ENCODE measurements around the gene SPIRE1.

The SPIRE1 gene

GRCh38 chr18:12468445-12468844 lies 189.5 kb downstream of the SPIRE1 start:
- peaks cover 0 to 10% (median 3%) of the 10 kb centered on the region in 4 experiments for H3K36me3 ChIP-seq (ENCODE audit: control insufficient read depth in 4 of 4, insufficient read depth in 4 of 4, low read length in 3 of 4)
- no peaks in the 10 kb centered on the region for H3K9me3 ChIP-seq (ENCODE audit: control extremely low read depth in 1 of 5, control insufficient read depth in 4 of 5, insufficient read depth in 2 of 5, low read depth in 1 of 5, low read length in 4 of 5)
- no peak for DNase-seq
- POLR2A ChIA-PET = interaction anchor here (0.7 kb wide), 1 partner anchor 47 kb away, joined by 3 read pairs; no protein-coding TSS in a partner anchor
- CTCF ChIA-PET = no interaction called here
- H3K27ac ChIP-seq (ENCODE audit: insufficient read depth in 1 of 2, low read depth in 1 of 2, low read length in 2 of 2, poor library complexity in 1 of 2, severe bottlenecking in 2 of 2) = no peak overlapping the region
- no peaks in the 10 kb centered on the region for H3K4me1 ChIP-seq (ENCODE audit: control extremely low read depth in 1 of 4, control insufficient read depth in 4 of 4, insufficient read depth in 4 of 4, low read length in 3 of 4)
- WGBS (ENCODE audit: insufficient coverage) = 94% methylated on average over 2 of the region's 4 CpGs
- no peak overlapping the region for H3K4me3 ChIP-seq (ENCODE audit: control insufficient read depth in 1 of 7, extremely low read depth in 1 of 7, insufficient read depth in 4 of 7, low read depth in 2 of 7, low read length in 6 of 7)
- no peaks in the 10 kb centered on the region for H3K27me3 ChIP-seq (replicated peaks in 2 of 5; ENCODE audit: control insufficient read depth in 4 of 5, insufficient read depth in 5 of 5, low read length in 4 of 5)

DNA sequence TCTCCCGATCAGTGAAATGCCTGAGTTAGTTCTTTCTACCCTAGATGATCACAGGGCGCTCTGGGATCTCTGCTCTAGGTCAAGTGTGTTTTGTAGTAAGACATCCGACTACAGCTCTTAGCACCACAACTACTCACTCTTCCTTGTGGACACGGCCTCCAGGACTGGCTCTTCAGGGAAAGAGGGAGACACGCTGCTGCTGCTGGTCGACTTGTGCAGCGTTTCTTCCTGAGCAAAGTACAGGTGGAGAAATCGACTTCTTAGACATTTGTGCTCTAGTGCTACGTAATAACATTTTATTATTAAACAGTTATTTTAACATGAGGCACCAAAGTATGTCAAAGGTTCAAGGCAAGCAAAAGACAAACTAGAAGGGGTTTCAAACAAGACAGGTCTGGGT lies 193.2 kb downstream of the SPIRE1 start:
- no peaks in the 10 kb centered on the region for H3K9me3 ChIP-seq (ENCODE audit: control extremely low read depth in 1 of 5, control insufficient read depth in 4 of 5, insufficient read depth in 2 of 5, low read depth in 1 of 5, low read length in 4 of 5)
- H3K4me3 ChIP-seq (ENCODE audit: control insufficient read depth in 1 of 7, extremely low read depth in 1 of 7, insufficient read depth in 4 of 7, low read depth in 2 of 7, low read length in 6 of 7) = no peak overlapping the region
- CTCF ChIA-PET = interaction anchor here (1.4 kb wide), 1 partner anchor 26 kb away, joined by 3 read pairs; no protein-coding TSS in a partner anchor
- DNase-seq = no peak
- no peaks in the 10 kb centered on the region for H3K27me3 ChIP-seq (replicated peaks in 2 of 5; ENCODE audit: control insufficient read depth in 4 of 5, insufficient read depth in 5 of 5, low read length in 4 of 5)
- peaks cover 0 to 15% (median 6%) of the 10 kb centered on the region in 4 experiments for H3K36me3 ChIP-seq (ENCODE audit: control insufficient read depth in 4 of 4, insufficient read depth in 4 of 4, low read length in 3 of 4)
- 100% methylated on average over 3 of the region's 9 CpGs for WGBS (ENCODE audit: insufficient coverage)
- H3K4me1 ChIP-seq (ENCODE audit: control extremely low read depth in 1 of 4, control insufficient read depth in 4 of 4, insufficient read depth in 4 of 4, low read length in 3 of 4) = peaks cover 0 to 5% (median 4%) of the 10 kb centered on the region in 4 experiments
- POLR2A ChIA-PET = no interaction called here
- H3K27ac ChIP-seq (ENCODE audit: insufficient read depth in 1 of 2, low read depth in 1 of 2, low read length in 2 of 2, poor library complexity in 1 of 2, severe bottlenecking in 2 of 2) = no peak overlapping the region

GRCh38 chr18:12463191-12463590 lies 194.7 kb downstream of the SPIRE1 start:
- POLR2A ChIA-PET = no interaction called here
- CTCF ChIA-PET = no interaction called here
- DNase-seq = no peak
- no peaks in the 10 kb centered on the region for H3K9me3 ChIP-seq (ENCODE audit: control extremely low read depth in 1 of 5, control insufficient read depth in 4 of 5, insufficient read depth in 2 of 5, low read depth in 1 of 5, low read length in 4 of 5)
- no peak overlapping the region for H3K27ac ChIP-seq (ENCODE audit: insufficient read depth in 1 of 2, low read depth in 1 of 2, low read length in 2 of 2, poor library complexity in 1 of 2, severe bottlenecking in 2 of 2)
- H3K27me3 ChIP-seq (replicated peaks in 2 of 5; ENCODE audit: control insufficient read depth in 4 of 5, insufficient read depth in 5 of 5, low read length in 4 of 5) = no peaks in the 10 kb centered on the region
- H3K4me1 ChIP-seq (ENCODE audit: control extremely low read depth in 1 of 4, control insufficient read depth in 4 of 4, insufficient read depth in 4 of 4, low read length in 3 of 4) = peaks cover 0 to 5% (median 4%) of the 10 kb centered on the region in 4 experiments
- no CpG with 5 or more reads among the region's 7 CpGs for WGBS (ENCODE audit: insufficient coverage)
- no peak overlapping the region for H3K4me3 ChIP-seq (ENCODE audit: control insufficient read depth in 1 of 7, extremely low read depth in 1 of 7, insufficient read depth in 4 of 7, low read depth in 2 of 7, low read length in 6 of 7)
- H3K36me3 ChIP-seq (ENCODE audit: control insufficient read depth in 4 of 4, insufficient read depth in 4 of 4, low read length in 3 of 4) = peaks cover 0 to 27% (median 8%) of the 10 kb centered on the region in 4 experiments

GRCh38 chr18:12462242-12462641 lies 195.7 kb downstream of the SPIRE1 start:
- WGBS (ENCODE audit: insufficient coverage) = 100% methylated on average over 1 of the region's 2 CpGs
- Histone ChIP-seq H3K4me3 (ENCODE audit: control insufficient read depth in 1 of 7, extremely low read depth in 1 of 7, insufficient read depth in 4 of 7, low read depth in 2 of 7, low read length in 6 of 7) (no peak overlapping the region), H3K27ac (ENCODE audit: insufficient read depth in 1 of 2, low read depth in 1 of 2, low read length in 2 of 2, poor library complexity in 1 of 2, severe bottlenecking in 2 of 2) (no peak overlapping the region), H3K9me3 (ENCODE audit: control extremely low read depth in 1 of 5, control insufficient read depth in 4 of 5, insufficient read depth in 2 of 5, low read depth in 1 of 5, low read length in 4 of 5) (no peaks in the 10 kb centered on the region), H3K36me3 (ENCODE audit: control insufficient read depth in 4 of 4, insufficient read depth in 4 of 4, low read length in 3 of 4) (peaks cover 0 to 30% (median 8%) of the 10 kb centered on the region in 4 experiments), H3K4me1 (ENCODE audit: control extremely low read depth in 1 of 4, control insufficient read depth in 4 of 4, insufficient read depth in 4 of 4, low read length in 3 of 4) (peaks cover 0 to 5% (median 4%) of the 10 kb centered on the region in 4 experiments), H3K27me3 (replicated peaks in 2 of 5; ENCODE audit: control insufficient read depth in 4 of 5, insufficient read depth in 5 of 5, low read length in 4 of 5) (no peaks in the 10 kb centered on the region)
- no peak for DNase-seq
- CTCF ChIA-PET = interaction anchor here (0.6 kb wide), 1 partner anchor 25 kb away, joined by 3 read pairs; no protein-coding TSS in a partner anchor
- POLR2A ChIA-PET = no interaction called here

GRCh38 chr18:12461326-12461725 lies 196.6 kb downstream of the SPIRE1 start:
- no peaks in the 10 kb centered on the region for H3K27me3 ChIP-seq (replicated peaks in 2 of 5; ENCODE audit: control insufficient read depth in 4 of 5, insufficient read depth in 5 of 5, low read length in 4 of 5)
- no CpG with 5 or more reads among the region's 6 CpGs for WGBS (ENCODE audit: insufficient coverage)
- H3K27ac ChIP-seq (ENCODE audit: insufficient read depth in 1 of 2, low read depth in 1 of 2, low read length in 2 of 2, poor library complexity in 1 of 2, severe bottlenecking in 2 of 2) = no peak overlapping the region
- H3K4me1 ChIP-seq (ENCODE audit: control extremely low read depth in 1 of 4, control insufficient read depth in 4 of 4, insufficient read depth in 4 of 4, low read length in 3 of 4) = peaks cover 0 to 5% (median 4%) of the 10 kb centered on the region in 4 experiments
- peaks cover 0 to 30% (median 8%) of the 10 kb centered on the region in 4 experiments for H3K36me3 ChIP-seq (ENCODE audit: control insufficient read depth in 4 of 4, insufficient read depth in 4 of 4, low read length in 3 of 4)
- DNase-seq = no peak
- H3K4me3 ChIP-seq (ENCODE audit: control insufficient read depth in 1 of 7, extremely low read depth in 1 of 7, insufficient read depth in 4 of 7, low read depth in 2 of 7, low read length in 6 of 7) = no peak overlapping the region
- CTCF ChIA-PET = interaction anchor here (0.6 to 1.1 kb wide), 2 partner anchors 12 to 24 kb away, joined by 3 read pairs; no protein-coding TSS in a partner anchor
- H3K9me3 ChIP-seq (ENCODE audit: control extremely low read depth in 1 of 5, control insufficient read depth in 4 of 5, insufficient read depth in 2 of 5, low read depth in 1 of 5, low read length in 4 of 5) = no peaks in the 10 kb centered on the region
- POLR2A ChIA-PET = no interaction called here

GRCh38 chr18:12460874-12461273 lies 197.0 kb downstream of the SPIRE1 start:
- Histone ChIP-seq H3K4me1 (ENCODE audit: control extremely low read depth in 1 of 4, control insufficient read depth in 4 of 4, insufficient read depth in 4 of 4, low read length in 3 of 4) (peaks cover 0 to 5% (median 4%) of the 10 kb centered on the region in 4 experiments), H3K36me3 (ENCODE audit: control insufficient read depth in 4 of 4, insufficient read depth in 4 of 4, low read length in 3 of 4) (peaks cover 0 to 30% (median 8%) of the 10 kb centered on the region in 4 experiments), H3K9me3 (ENCODE audit: control extremely low read depth in 1 of 5, control insufficient read depth in 4 of 5, insufficient read depth in 2 of 5, low read depth in 1 of 5, low read length in 4 of 5) (no peaks in the 10 kb centered on the region), H3K27ac (ENCODE audit: insufficient read depth in 1 of 2, low read depth in 1 of 2, low read length in 2 of 2, poor library complexity in 1 of 2, severe bottlenecking in 2 of 2) (peak overlapping the region in 1 of 2 experiments; percentile 9), H3K27me3 (replicated peaks in 2 of 5; ENCODE audit: control insufficient read depth in 4 of 5, insufficient read depth in 5 of 5, low read length in 4 of 5) (no peaks in the 10 kb centered on the region), H3K4me3 (ENCODE audit: control insufficient read depth in 1 of 7, extremely low read depth in 1 of 7, insufficient read depth in 4 of 7, low read depth in 2 of 7, low read length in 6 of 7) (no peak overlapping the region)
- WGBS (ENCODE audit: insufficient coverage) = 79% methylated on average over 5 of the region's 5 CpGs
- ChIA-PET CTCF (interaction anchor here (1.1 kb wide), 1 partner anchor 12 kb away, joined by 3 read pairs; no protein-coding TSS in a partner anchor), POLR2A (interaction anchor here (0.6 kb wide), 1 partner anchor 71 kb away, joined by 5 read pairs; no protein-coding TSS in a partner anchor)
- no peak for DNase-seq

DNA sequence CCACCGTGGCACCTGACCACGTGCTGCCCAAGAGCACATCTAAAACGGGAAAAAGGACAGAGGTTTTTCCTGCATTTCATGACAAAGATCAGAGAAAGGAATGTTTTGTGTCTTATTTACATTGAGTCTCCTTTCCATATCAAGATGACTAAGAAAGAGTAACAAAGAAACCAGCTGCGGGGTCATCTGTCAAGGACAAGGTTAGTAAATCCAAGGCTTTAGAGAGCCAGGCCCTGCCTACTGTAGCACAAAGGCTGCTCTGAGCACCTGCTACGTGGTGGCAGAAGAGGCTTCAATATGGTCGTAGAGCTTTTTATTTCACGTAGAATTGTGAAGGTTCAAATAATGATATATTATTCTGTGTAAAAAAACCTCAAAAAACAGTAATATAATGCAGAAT lies 199.1 kb downstream of the SPIRE1 start:
- Histone ChIP-seq H3K27ac (ENCODE audit: insufficient read depth in 1 of 2, low read depth in 1 of 2, low read length in 2 of 2, poor library complexity in 1 of 2, severe bottlenecking in 2 of 2) (no peak overlapping the region), H3K36me3 (ENCODE audit: control insufficient read depth in 4 of 4, insufficient read depth in 4 of 4, low read length in 3 of 4) (peaks cover 0 to 32% (median 5%) of the 10 kb centered on the region in 4 experiments), H3K27me3 (replicated peaks in 2 of 5; ENCODE audit: control insufficient read depth in 4 of 5, insufficient read depth in 5 of 5, low read length in 4 of 5) (no peaks in the 10 kb centered on the region), H3K4me3 (ENCODE audit: control insufficient read depth in 1 of 7, extremely low read depth in 1 of 7, insufficient read depth in 4 of 7, low read depth in 2 of 7, low read length in 6 of 7) (no peak overlapping the region), H3K9me3 (ENCODE audit: control extremely low read depth in 1 of 5, control insufficient read depth in 4 of 5, insufficient read depth in 2 of 5, low read depth in 1 of 5, low read length in 4 of 5) (no peaks in the 10 kb centered on the region), H3K4me1 (ENCODE audit: control extremely low read depth in 1 of 4, control insufficient read depth in 4 of 4, insufficient read depth in 4 of 4, low read length in 3 of 4) (peaks cover 0 to 5% (median 4%) of the 10 kb centered on the region in 4 experiments)
- DNase-seq = no peak
- ChIA-PET CTCF (no interaction called here), POLR2A (no interaction called here)
- 96% methylated on average over 4 of the region's 7 CpGs for WGBS (ENCODE audit: insufficient coverage)

All from common myeloid progenitor, CD34-positive (primary cell).